ENCODE results near the gene SCGB1A1.
"Not testable (repeated sequence)": the region's sequence is repeated elsewhere in the genome, so short reads cannot be mapped to it uniquely, and the experiment has no call there.

The SCGB1A1 gene, protein sequence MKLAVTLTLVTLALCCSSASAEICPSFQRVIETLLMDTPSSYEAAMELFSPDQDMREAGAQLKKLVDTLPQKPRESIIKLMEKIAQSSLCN

DNA sequence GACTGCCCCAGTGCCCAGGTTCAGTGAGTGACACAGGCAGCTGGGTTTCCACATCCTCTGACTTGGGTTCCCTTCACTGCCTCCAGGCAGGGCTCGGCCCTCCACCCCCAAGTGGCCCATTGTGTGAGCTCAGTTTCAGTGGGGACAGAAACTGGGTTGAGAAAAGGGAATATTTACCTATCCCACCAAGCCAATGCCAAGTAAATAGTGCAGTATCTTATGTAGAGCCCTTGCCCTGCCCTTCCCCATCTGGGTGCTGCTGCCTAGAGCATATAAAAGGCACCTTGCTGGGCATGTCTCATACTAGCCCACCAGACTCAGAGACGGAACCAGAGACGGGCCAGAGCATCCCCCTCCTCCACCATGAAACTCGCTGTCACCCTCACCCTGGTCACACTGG is at the start of gene SCGB1A1:
SCGB1A1 (plus strand) TSS at position 301 of the 400 bp plus-strand sequence; CDS start at position 364, 63 bp downstream.
- no peak for DNase-seq (ENCODE audit: low read depth)

GRCh38 chr11:62370743-62371440 is 47.9 kb upstream of the SCGB1A1 start:
- DNase-seq (ENCODE audit: low read depth): peak; percentile 15

DNA sequence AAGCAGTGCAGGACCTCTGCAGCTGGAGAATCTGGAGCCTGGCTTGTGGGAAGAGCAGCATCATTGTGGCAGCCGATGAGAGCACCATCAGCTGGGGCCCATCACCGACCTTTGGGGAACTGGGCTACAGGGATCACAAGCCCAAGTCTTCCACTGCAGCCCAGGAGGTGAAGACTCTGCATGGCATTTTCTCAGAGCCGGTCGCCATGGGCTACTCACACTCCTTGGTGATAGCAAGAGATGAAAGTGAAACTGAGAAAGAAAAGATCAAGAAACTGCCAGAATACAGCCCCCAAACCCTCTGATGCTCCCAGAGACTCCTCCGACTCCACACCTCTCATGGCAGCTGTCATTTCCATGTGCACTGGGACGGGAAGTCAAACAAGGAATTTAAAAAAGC is 46.0 kb upstream of the SCGB1A1 start:
- no peak for DNase-seq (ENCODE audit: low read depth)

DNA sequence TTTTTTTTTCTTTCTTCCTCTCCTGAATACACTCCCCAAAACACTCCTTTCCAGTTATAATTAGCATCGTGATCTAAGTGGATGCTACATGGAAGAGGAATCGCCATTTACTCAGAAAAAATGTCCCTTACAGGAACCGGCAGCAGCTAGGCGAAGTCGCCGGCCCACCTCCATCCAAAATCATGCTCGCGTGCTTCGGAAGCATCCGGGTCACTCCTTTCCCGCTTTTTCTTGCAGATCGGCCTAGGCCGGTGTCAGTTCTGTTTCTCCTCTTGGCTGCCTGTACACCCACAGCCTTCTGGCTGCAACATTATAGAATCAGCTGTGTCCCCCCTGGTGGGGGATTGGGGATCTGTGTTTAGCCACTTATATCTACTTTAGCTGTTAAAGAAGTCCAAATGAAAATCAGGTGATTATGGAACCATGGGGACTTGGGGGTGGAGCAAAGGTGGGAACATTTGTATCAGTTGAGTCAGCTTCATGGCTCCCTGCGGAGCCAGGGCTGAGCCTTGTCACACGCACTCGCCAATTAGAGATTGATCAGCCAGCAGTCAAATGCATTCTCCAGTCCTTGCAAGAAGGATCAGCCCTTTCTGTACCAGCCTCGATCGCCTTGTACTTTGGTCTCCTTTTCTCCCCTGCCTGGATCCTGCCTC is 45.2 kb upstream of the SCGB1A1 start:
- DNase-seq (ENCODE audit: low read depth): no peak

- DNase-seq (ENCODE audit: low read depth): no peak
Measured at GRCh38 chr11:62374801-62375200, 44.0 kb upstream of the SCGB1A1 start.

GRCh38 chr11:62378459-62379063 is 40.3 kb upstream of the SCGB1A1 start:
- not testable (repeated sequence) for DNase-seq (ENCODE audit: low read depth)

GRCh38 chr11:62379586-62379985 is 39.2 kb upstream of the SCGB1A1 start:
- not testable (repeated sequence) for DNase-seq (ENCODE audit: low read depth)

GRCh38 chr11:62380821-62381245 is 38.0 kb upstream of the SCGB1A1 start:
- DNase-seq (ENCODE audit: low read depth): not testable (repeated sequence)

- no peak for DNase-seq (ENCODE audit: low read depth)
Measured at GRCh38 chr11:62383822-62384221, 35.0 kb upstream of the SCGB1A1 start.

- DNase-seq (ENCODE audit: low read depth): not testable (repeated sequence)
Measured at GRCh38 chr11:62386083-62386482, 32.8 kb upstream of the SCGB1A1 start.

GRCh38 chr11:62387381-62387780 is 31.5 kb upstream of the SCGB1A1 start:
- no peak for DNase-seq (ENCODE audit: low read depth)

DNA sequence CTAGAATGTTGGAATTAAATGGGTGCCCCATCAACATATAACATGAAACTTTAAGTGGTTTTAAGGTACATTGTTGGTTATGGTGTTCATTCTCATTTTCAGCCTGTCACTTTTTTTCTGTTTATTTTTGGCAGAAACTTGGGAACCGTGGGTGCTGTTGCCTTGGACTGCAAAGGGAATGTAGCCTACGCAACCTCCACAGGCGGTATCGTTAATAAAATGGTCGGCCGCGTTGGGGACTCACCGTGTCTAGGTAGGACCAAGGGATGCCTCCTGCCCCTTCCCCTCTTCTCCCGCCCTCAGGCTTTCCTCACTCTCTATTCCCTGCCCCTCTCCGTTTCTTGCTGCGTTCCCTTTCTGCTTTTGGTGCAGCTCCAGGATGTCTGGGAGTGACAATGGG is 29.8 kb upstream of the SCGB1A1 start:
- no peak for DNase-seq (ENCODE audit: low read depth)

- no peak for DNase-seq (ENCODE audit: low read depth)
Measured at GRCh38 chr11:62390237-62390636, 28.6 kb upstream of the SCGB1A1 start.

DNA sequence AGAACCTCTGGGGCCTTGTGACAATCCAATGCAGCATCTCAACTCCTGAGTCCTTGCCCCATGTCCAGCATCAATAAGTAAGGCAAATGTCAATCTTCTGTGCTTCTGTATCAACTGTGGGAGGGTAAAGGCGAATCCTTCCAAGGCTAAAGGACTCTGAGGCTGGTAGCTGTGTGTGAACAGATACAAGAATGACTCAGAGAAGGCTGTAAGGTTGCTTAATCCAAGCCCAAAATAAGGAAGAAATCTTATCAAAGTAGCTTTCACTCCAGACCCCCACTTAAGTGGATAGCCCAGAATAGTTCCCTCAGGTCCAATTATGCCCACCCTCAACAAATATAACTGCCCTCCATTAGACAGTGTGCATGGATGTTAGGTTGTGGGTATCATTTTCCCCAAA is 28.1 kb upstream of the SCGB1A1 start:
- DNase-seq (ENCODE audit: low read depth): no peak

- DNase-seq (ENCODE audit: low read depth): no peak
Measured at GRCh38 chr11:62391642-62392425, 27.0 kb upstream of the SCGB1A1 start.

GRCh38 chr11:62392506-62392905 is 26.3 kb upstream of the SCGB1A1 start:
- no peak for DNase-seq (ENCODE audit: low read depth)

DNA sequence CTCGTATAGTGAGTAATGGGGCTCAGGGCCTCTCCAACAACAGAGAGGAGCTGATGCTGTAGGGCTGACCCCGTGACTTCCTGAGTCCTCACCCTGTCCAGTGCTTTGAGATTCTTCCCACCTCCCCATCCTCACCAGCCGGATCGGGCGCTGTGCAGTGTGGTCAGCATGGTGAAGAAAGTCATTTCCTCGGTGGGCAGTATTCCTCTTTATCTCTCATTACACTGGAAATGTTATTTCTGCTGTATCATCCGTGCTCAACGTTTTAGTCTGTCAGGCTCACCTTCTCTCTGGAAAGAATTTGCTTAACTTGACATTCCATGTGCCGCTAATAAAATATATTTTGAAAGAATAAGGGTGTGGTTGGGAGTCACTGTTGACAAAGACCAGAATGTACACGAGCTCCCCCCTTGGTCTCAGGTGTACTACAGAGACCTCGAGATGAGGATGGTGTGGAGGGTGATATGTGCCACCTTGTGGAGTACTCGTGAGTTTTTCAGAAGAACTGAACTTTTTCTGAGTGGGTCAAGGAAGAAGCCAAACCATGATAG is 25.7 kb upstream of the SCGB1A1 start:
- peak; percentile 15 for DNase-seq (ENCODE audit: low read depth)

DNA sequence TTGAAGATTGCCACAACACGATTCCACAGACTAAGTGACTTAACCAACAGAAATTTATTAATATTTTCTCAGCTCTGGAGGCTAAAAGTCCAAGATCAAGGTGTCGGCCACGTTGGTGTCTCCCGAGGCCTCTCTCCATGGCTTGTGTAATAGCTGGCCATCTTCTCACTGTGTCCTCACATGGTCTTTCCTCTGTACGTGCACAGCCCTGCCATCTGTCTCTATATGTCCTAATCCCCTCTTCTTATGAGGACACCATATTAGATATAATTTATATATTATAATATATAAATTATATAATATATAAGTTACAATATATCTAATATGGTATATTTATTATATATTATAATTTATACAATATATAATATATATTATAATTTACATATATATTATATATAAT is 25.1 kb upstream of the SCGB1A1 start:
- DNase-seq (ENCODE audit: low read depth): no peak

GRCh38 chr11:62394825-62395538 is 23.9 kb upstream of the SCGB1A1 start:
- DNase-seq (ENCODE audit: low read depth): peak; percentile 36

DNA sequence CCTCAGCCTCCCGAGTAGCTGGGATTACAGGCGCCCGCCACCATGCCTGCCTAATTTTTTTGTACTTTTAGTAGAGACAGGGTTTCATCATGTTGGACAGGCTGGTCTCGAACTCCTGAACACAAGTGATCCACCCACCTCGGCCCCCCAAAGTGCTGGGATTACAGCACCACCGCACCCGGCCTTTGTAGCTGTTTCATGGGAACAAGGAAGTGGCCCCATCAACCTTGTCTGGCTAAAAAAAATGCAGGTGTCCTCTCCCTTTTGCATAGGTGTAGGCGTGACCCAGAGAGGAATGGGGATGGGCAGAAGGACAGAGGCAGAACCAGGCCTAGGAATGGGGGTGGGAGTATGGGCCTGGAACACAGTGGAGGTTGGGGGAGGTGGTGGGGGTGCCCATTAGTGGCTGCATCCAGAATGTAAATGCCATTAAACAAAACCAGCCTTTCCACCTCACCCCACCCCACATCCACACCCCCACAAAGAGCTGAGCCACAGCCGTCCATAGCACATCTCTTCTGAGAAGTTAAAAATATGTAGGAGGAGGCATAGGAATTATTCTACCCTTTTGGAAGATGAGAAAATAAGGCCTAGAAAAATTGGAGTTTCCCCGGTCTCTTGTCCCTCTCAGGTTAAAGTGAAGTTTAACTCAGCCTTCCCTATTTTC is 22.8 kb upstream of the SCGB1A1 start:
- DNase-seq (ENCODE audit: low read depth): no peak

Measured in stimulated activated CD8-positive, alpha-beta memory T cell treated with anti-CD3 and anti-CD28 coated beads, Interleukin-12 subunit alpha, Interleukin-12 subunit beta, amount 100 ng/mL, for 1 hour (primary cell).